GF-D8 (cell line): ENCODE results near the gene SAPCD1.
A peak's percentile ranks its signal among the peaks of the same experiment; 100 is the strongest.

ENCODE experiments used
- DNase-seq: peaks from one replicate; lab custom pipeline; 2025; lab: John Stamatoyannopoulos, UW

Gene SAPCD1

GRCh38 chr6:31752739-31753319 lies 9.6 kb upstream of the SAPCD1 start:
- DNase-seq = no peak

- no peak for DNase-seq
Observed at GRCh38 chr6:31758281-31758680, 4.2 kb upstream of the SAPCD1 start.

GRCh38 chr6:31760790-31761189 lies 1.7 kb upstream of the SAPCD1 start:
- no peak for DNase-seq

GRCh38 chr6:31761343-31761742 lies 1.1 kb upstream of the SAPCD1 start:
- DNase-seq = no peak

GRCh38 chr6:31762878-31763618 lies 592 bp downstream of the SAPCD1 start:
- no peak for DNase-seq

GRCh38 chr6:31763619-31763940 lies 1.1 kb downstream of the SAPCD1 start:
- DNase-seq = no peak

- DNase-seq = no peak
Observed at GRCh38 chr6:31764198-31764597, 1.7 kb downstream of the SAPCD1 start.

GRCh38 chr6:31765559-31765909 lies 3.1 kb downstream of the SAPCD1 start:
- no peak for DNase-seq

GRCh38 chr6:31765910-31766794 lies 3.7 kb downstream of the SAPCD1 start:
- DNase-seq = no peak

GRCh38 chr6:31767096-31767645 lies 4.7 kb downstream of the SAPCD1 start:
- no peak for DNase-seq

GRCh38 chr6:31768363-31769257 lies 6.2 kb downstream of the SAPCD1 start:
- peak; percentile 0 for DNase-seq

GRCh38 chr6:31769684-31770371 lies 7.4 kb downstream of the SAPCD1 start:
- peak; percentile 18 for DNase-seq

- no peak for DNase-seq
Observed at GRCh38 chr6:31770860-31771259, 8.4 kb downstream of the SAPCD1 start.

GRCh38 chr6:31771992-31772358 lies 9.5 kb downstream of the SAPCD1 start:
- DNase-seq = no peak

GRCh38 chr6:31775184-31775583 lies 12.7 kb downstream of the SAPCD1 start:
- no peak for DNase-seq

GRCh38 chr6:31775633-31776484 lies 13.4 kb downstream of the SAPCD1 start:
- no peak for DNase-seq

- no peak for DNase-seq
Observed at GRCh38 chr6:31776485-31776988, 14.1 kb downstream of the SAPCD1 start.

GRCh38 chr6:31776989-31777666 lies 14.7 kb downstream of the SAPCD1 start, which contains the start of gene VWA7:
TSS of gene VWA7 (minus strand) at chr6:31777328. CDS start at chr6:31776779, 549 bp downstream.
- DNase-seq = peak; percentile 43

GRCh38 chr6:31777667-31778050 lies 15.2 kb downstream of the SAPCD1 start:
- no peak for DNase-seq
